H1 (cell line): ENCODE measurements around the gene SEPTIN5. TPM values are rescaled to one million over a fixed set of nuclear protein-coding genes. Genes with fewer than 3 reads are reported as not detected.

Experiments used
- CTCF ChIA-PET: fragments of 300-600 bp; sonication (Branson Sonifier 250); formaldehyde crosslinking; loops from one replicate; lab custom pipeline; 2021; ENCODE audit not compliant: partially characterized antibody; lab: Charles Lee
- POLR2A ChIA-PET: fragments of 300-600 bp; sonication (Branson Sonifier 250); formaldehyde crosslinking; loops from one replicate; lab custom pipeline; 2021; ENCODE audit warnings: inconsistent platforms; ENCODE audit not compliant: partially characterized antibody; lab: Charles Lee
- DNase-seq, 2 experiments: peaks; one replicate each; pipeline versions ENCODE4 v3.0.0 to v3.0.0-alpha.2; 2010 to 2022; ENCODE audit warnings: low spot score in 2 of 2, low read depth in 1 of 2, mixed read lengths in 1 of 2
- FAIRE-seq: peaks from 2 replicates; lab custom pipeline; 2011; peaks lifted over from hg19 to GRCh38; lab: Jason Lieb, UNC
- H2AFZ ChIP-seq: 2 replicates; pipeline ENCODE4 v1.8.1; 2012; ENCODE audit warnings: low read length, inconsistent platforms
- H2AK5ac ChIP-seq: 2 replicates; pipeline ENCODE4 v1.6.1; 2013; ENCODE audit warnings: low read depth, low read length
- H2BK120ac ChIP-seq: replicated peaks from 2 replicates; pipeline ENCODE3; 2013; ENCODE audit warnings: low read depth, low read length, inconsistent platforms
- H2BK12ac ChIP-seq: 2 replicates; pipeline ENCODE4 v1.6.1; 2013; ENCODE audit warnings: low read depth, low read length
- H2BK15ac ChIP-seq: 2 replicates; pipeline ENCODE4 v1.6.1; 2013; ENCODE audit warnings: low read length
- H2BK20ac ChIP-seq: 2 replicates; pipeline ENCODE4 v1.6.1; 2013; ENCODE audit warnings: low read length
- H2BK5ac ChIP-seq: 2 replicates; pipeline ENCODE4 v1.6.1; 2013; ENCODE audit warnings: low read depth, low read length
- H3K14ac ChIP-seq: 2 replicates; pipeline ENCODE4 v1.6.1; 2013; ENCODE audit warnings: inconsistent platforms; ENCODE audit not compliant: insufficient read length
- H3K18ac ChIP-seq: 2 replicates; pipeline ENCODE4 v1.6.1; 2013; ENCODE audit warnings: low read length; ENCODE audit errors: extremely low read depth
- H3K23ac ChIP-seq: 2 replicates; pipeline ENCODE4 v1.6.1; 2013; ENCODE audit warnings: inconsistent platforms; ENCODE audit not compliant: insufficient read length
- H3K23me2 ChIP-seq: 2 replicates; pipeline ENCODE4 v1.6.1; 2013; ENCODE audit warnings: low read depth, low read length
- H3K27ac ChIP-seq: 2 replicates; pipeline ENCODE4 v1.6.1; 2011; ENCODE audit warnings: low read depth, low read length, inconsistent platforms
- H3K27me3 ChIP-seq, 4 experiments: replicated peaks in 1 of 4; 1 replicate in 1 of 4; 2 replicates in 3 of 4; pipeline versions ENCODE4 v1.6.1 to v1.8.1; 2011 to 2013; ENCODE audit warnings: low read length in 3 of 4, mild to moderate bottlenecking in 3 of 4, inconsistent platforms in 2 of 4, mixed read lengths in 2 of 4, moderate library complexity in 1 of 4; ENCODE audit not compliant: control insufficient read depth in 3 of 4, insufficient read depth in 3 of 4; ENCODE audit errors: extremely low read depth in 1 of 4
- H3K36me3 ChIP-seq, 4 experiments: 2 replicates each; pipeline versions ENCODE4 v1.6.1 to v1.8.1; 2011 to 2013; ENCODE audit warnings: mild to moderate bottlenecking in 4 of 4, low read length in 3 of 4, moderate library complexity in 2 of 4, control low read depth in 1 of 4, inconsistent platforms in 1 of 4; ENCODE audit not compliant: insufficient read depth in 4 of 4, control insufficient read depth in 2 of 4
- H3K4ac ChIP-seq: replicated peaks from 2 replicates; pipeline ENCODE3; 2013; ENCODE audit warnings: low read length, low read depth, mixed read lengths, inconsistent platforms; ENCODE audit not compliant: insufficient read length
- H3K4me1 ChIP-seq, 4 experiments: replicated peaks in 1 of 4; 1 replicate in 1 of 4; 2 replicates in 3 of 4; pipeline versions ENCODE4 v1.6.1 to v1.8.1; 2011 to 2013; ENCODE audit warnings: low read length in 3 of 4, inconsistent platforms in 2 of 4, mixed read lengths in 1 of 4; ENCODE audit not compliant: insufficient read depth in 4 of 4, control insufficient read depth in 3 of 4
- H3K4me2 ChIP-seq, 2 experiments: 2 replicates each; pipeline versions ENCODE4 v1.6.1 to v1.8.1; 2011 to 2013; ENCODE audit warnings: low read depth in 2 of 2, low read length in 2 of 2, control low read depth in 1 of 2, inconsistent platforms in 1 of 2, mild to moderate bottlenecking in 1 of 2; ENCODE audit not compliant: insufficient read depth in 1 of 2
- H3K4me3 ChIP-seq, 4 experiments: fragments of 200-600, 300-600 bp in 1 of 4; sonication (generic), shearing (Covaris generic), sonication (Bioruptor Twin) in 1 of 4; 2 replicates each; pipeline versions ENCODE4 v1.5.1 to v1.8.1; 2011 to 2016; ENCODE audit warnings: low read length in 4 of 4, low read depth in 3 of 4, control low read depth in 2 of 4, inconsistent platforms in 2 of 4, mild to moderate bottlenecking in 2 of 4, mixed read lengths in 1 of 4, moderate library complexity in 1 of 4; ENCODE audit not compliant: insufficient read depth in 2 of 4; ENCODE audit errors: extremely low read depth in 1 of 4
- H3K56ac ChIP-seq: replicated peaks from 2 replicates; pipeline ENCODE3; 2013; ENCODE audit warnings: low read depth, mild to moderate bottlenecking, mixed read lengths, low read length, inconsistent platforms; ENCODE audit not compliant: insufficient read length
- H3K79me1 ChIP-seq: 2 replicates; pipeline ENCODE4 v1.6.1; 2013; ENCODE audit warnings: low read depth, low read length, control low read depth
- H3K79me2 ChIP-seq, 2 experiments: 2 replicates each; pipeline versions ENCODE4 v1.6.1 to v1.8.1; 2012 to 2013; ENCODE audit warnings: low read length in 2 of 2, mild to moderate bottlenecking in 2 of 2, inconsistent platforms in 1 of 2; ENCODE audit not compliant: insufficient read depth in 2 of 2, control insufficient read depth in 1 of 2
- H3K9ac ChIP-seq, 4 experiments: replicated peaks in 1 of 4; 1 replicate in 1 of 4; 2 replicates in 3 of 4; pipeline versions ENCODE4 v1.6.1 to v1.8.1; 2011 to 2013; ENCODE audit warnings: low read depth in 3 of 4, low read length in 3 of 4, control low read depth in 2 of 4, mild to moderate bottlenecking in 2 of 4, moderate library complexity in 2 of 4, inconsistent platforms in 1 of 4; ENCODE audit errors: extremely low read depth in 1 of 4
- H3K9me3 ChIP-seq, 2 experiments: 2 replicates each; pipeline versions ENCODE4 v1.6.1 to v1.8.1; 2012 to 2013; ENCODE audit warnings: mild to moderate bottlenecking in 2 of 2, moderate library complexity in 2 of 2, control low read depth in 1 of 2, inconsistent platforms in 1 of 2, low read depth in 1 of 2, low read length in 1 of 2, mixed read lengths in 1 of 2; ENCODE audit not compliant: insufficient read depth in 2 of 2
- H4K20me1 ChIP-seq, 2 experiments: replicated peaks in 1 of 2; 2 replicates each; pipeline versions ENCODE3 to v1.8.1; 2011 to 2013; ENCODE audit warnings: inconsistent platforms in 2 of 2, low read length in 2 of 2, mild to moderate bottlenecking in 1 of 2; ENCODE audit not compliant: insufficient read depth in 2 of 2, control insufficient read depth in 1 of 2
- H4K5ac ChIP-seq: 2 replicates; pipeline ENCODE4 v1.6.1; 2013; ENCODE audit warnings: low read length, low read depth, mixed read lengths, inconsistent platforms; ENCODE audit not compliant: insufficient read length
- H4K8ac ChIP-seq: 2 replicates; pipeline ENCODE4 v1.8.0; 2013; ENCODE audit warnings: mild to moderate bottlenecking, moderate library complexity, low read length, inconsistent platforms; ENCODE audit not compliant: insufficient read depth; ENCODE audit errors: extremely low read depth
- H4K91ac ChIP-seq: replicated peaks from 2 replicates; pipeline ENCODE3; 2013; ENCODE audit warnings: low read length, mixed read lengths, inconsistent platforms; ENCODE audit not compliant: insufficient read length
- POU5F1 ChIP-seq: IDR thresholded peaks from 2 replicates; pipeline ENCODE4 v1.6.1; 2011; ENCODE audit warnings: low read depth, mild to moderate bottlenecking, low read length, moderate library complexity
- WGBS, 2 experiments: shearing (Covaris generic) in 1 of 2; methylation state at CpG; one replicate each; pipeline versions ENCODE4 v1.1.6 to v1.1.7; 2013 to 2015; ENCODE audit warnings: low lambda C conversion rate in 2 of 2, mixed read lengths in 2 of 2, inconsistent platforms in 1 of 2, low coverage in 1 of 2, missing lambda C conversion rate in 1 of 2; ENCODE audit not compliant: insufficient replicate concordance in 2 of 2, insufficient coverage in 1 of 2, insufficient read length in 1 of 2; ENCODE audit errors: extremely low coverage in 1 of 2, missing lambda C conversion rate in 1 of 2; 5-methylcytosine and 5-hydroxymethylcytosine counted together
- polyA plus RNA-seq, 7 experiments: library from polyadenylated mRNA; depleted of rRNA in 3 of 7; stranded (reverse) in 5 of 7; unstranded in 2 of 7; fragments of >200 nt in 5 of 7; fragments of 200-250 nt in 2 of 7; gene quantifications; 1 replicate in 5 of 7; 2 replicates in 1 of 7; 4 replicates in 1 of 7; pipeline versions ENCODE4 v1.2.1 to v1.2.3, GENCODE V29; 2011 to 2013; ENCODE audit warnings: missing spikeins in 2 of 7, mixed read lengths in 2 of 7
- total RNA-seq: library from RNA; stranded (reverse); fragmentation: NEBNext Ultra II Directional; extraction: Animal tissue kit (Norgen Biotek cat#: 25700); gene quantifications from 2 replicates; pipeline ENCODE4 v1.2.1, GENCODE V29; 2021

The SEPTIN5 gene
- total and polyA plus RNA-seq, 2 of the 8 experiments (the other 6 are each of a cell fraction or from before 2014, with no cell fraction given): 6.0 to 8.6 TPM

DNA sequence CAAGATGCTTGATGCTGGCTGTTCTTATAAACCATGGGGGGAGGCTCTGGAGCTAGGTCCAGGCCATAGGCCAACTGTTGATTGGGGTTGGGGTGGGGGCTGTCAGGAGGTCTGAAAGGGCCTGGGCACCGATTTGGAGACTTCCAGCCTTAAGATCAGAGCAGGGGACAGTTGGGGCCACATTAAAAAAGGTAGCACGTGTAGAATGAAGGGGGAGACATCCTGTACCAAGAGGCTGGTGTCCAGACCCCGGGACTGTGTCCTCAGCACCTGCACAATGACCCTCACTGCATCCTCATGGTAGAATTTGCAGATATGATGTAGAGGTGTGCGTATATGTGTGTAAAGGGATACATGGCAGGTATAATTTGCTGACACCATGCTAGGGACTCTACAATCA is 33.8 kb downstream of the SEPTIN5 start:
- no peak for DNase-seq
- CTCF ChIA-PET: interaction anchor here (1.0 to 16.5 kb wide), 6 partner anchors 10 to 165 kb away, joined by 3 to 168 read pairs (median 4); no protein-coding TSS in a partner anchor
- 83% methylated on average over 4 of the region's 4 CpGs; no CpG with 5 or more reads in 1 of the 2 experiments for WGBS, 2 experiments

More for the DNA sequence above, 33.8 kb downstream of the SEPTIN5 start:
- Histone ChIP-seq H3K27me3 (peaks cover 3 to 13% (median 9%) of the 10 kb centered on the region in 4 experiments), H3K23ac (no peak overlapping the region), H2BK20ac (no peak overlapping the region), H3K79me1 (no peaks in the 10 kb centered on the region), H2BK12ac (no peak overlapping the region), H2BK5ac (no peak overlapping the region), H3K18ac (no peak overlapping the region), H2AFZ (no peak overlapping the region), H3K36me3 (no peaks in the 10 kb centered on the region), H3K14ac (no peak overlapping the region), H4K91ac (no peak overlapping the region), H3K9me3 (no peaks in the 10 kb centered on the region), H3K56ac (no peak overlapping the region), H3K79me2 (no peaks in the 10 kb centered on the region), H4K8ac (no peak overlapping the region), H2AK5ac (no peak overlapping the region), H3K4me2 (no peak overlapping the region), H4K5ac (no peak overlapping the region), H3K9ac (no peak overlapping the region), H3K27ac (no peak overlapping the region), H3K23me2 (no peaks in the 10 kb centered on the region; the same call in 1 of the 2 replicates), H4K20me1 (peaks cover 0 to 3% of the 10 kb centered on the region in 2 experiments), H2BK15ac (no peak overlapping the region), H3K4ac (no peak overlapping the region), H2BK120ac (no peak overlapping the region), H3K4me3 (no peak overlapping the region), H3K4me1 (peaks cover 0 to 10% (median 2%) of the 10 kb centered on the region in 4 experiments; a peak in 2 of 7 replicates)
- FAIRE-seq: no peak
- POLR2A ChIA-PET: interaction anchor here (0.9 to 1.5 kb wide), 4 partner anchors 9 to 139 kb away, joined by 3 to 4 read pairs (median 3); partner anchors contain the start of gene GP1BB
- no peak for TF ChIP-seq POU5F1
